ENCODE results near the gene PPP2R2B.

- TF ChIP-seq CTBP1 (IDR thresholded peaks at IDR 0.05; ENCODE audit: borderline replicate concordance) = no peak
- TF ChIP-seq FOXK2 (IDR thresholded peaks at IDR 0.05) = no peak
- no peak for TF ChIP-seq SUZ12 (IDR thresholded peaks at IDR 0.05)
- TF ChIP-seq FOXA1 (IDR thresholded peaks at IDR 0.05) = no peak
- no peak for TF ChIP-seq HDGF (IDR thresholded peaks at IDR 0.05; ENCODE audit: borderline replicate concordance)
- TF ChIP-seq LEF1 (IDR thresholded peaks at IDR 0.05; ENCODE audit: borderline replicate concordance) = no peak
- no peak for TF ChIP-seq SP1 (IDR thresholded peaks at IDR 0.05)
- TF ChIP-seq BHLHE40 (IDR thresholded peaks at IDR 0.05; ENCODE audit: borderline replicate concordance) = no peak
- no peak for TF ChIP-seq ZNF384 (IDR thresholded peaks at IDR 0.05)
- no peak for TF ChIP-seq NFRKB (IDR thresholded peaks at IDR 0.05)
- TF ChIP-seq FOXM1 (IDR thresholded peaks at IDR 0.05; ENCODE audit: borderline replicate concordance) = no peak
- no peak for TF ChIP-seq TARDBP (IDR thresholded peaks at IDR 0.05)
- TF ChIP-seq ARNT (IDR thresholded peaks at IDR 0.05) = no peak
Measured at GRCh38 chr5:146595088-146595487, 283.5 kb downstream of the PPP2R2B start.
